Adrenal gland (tissue), 12 donors: Measurements from ENCODE around the gene KLHL29. TPM values are rescaled to one million over a fixed set of nuclear protein-coding genes. Genes with fewer than 3 reads are reported as not detected.

Source experiments
- DNase-seq, 7 donors: peaks; one replicate each; pipeline ENCODE4 v3.0.0-alpha.2; 2019 to 2020
- H3K27ac ChIP-seq, 5 donors: fragments of 200-600 bp; sonication (generic) in 4 of 5; 1 replicate in 3 of 5; 2 replicates in 2 of 5; pipeline versions ENCODE4 v1.5.1 to v1.8.0; 2016 to 2020; ENCODE audit warnings: mild to moderate bottlenecking in 1 of 5
- H3K27me3 ChIP-seq: fragments of 200-600 bp; 2 replicates; pipeline ENCODE4 v1.8.0; 2021
- H3K36me3 ChIP-seq, 2 donors: fragments of 200-600 bp; replicated peaks in 1 of 2; 1 replicate in 1 of 2; 2 replicates in 1 of 2; pipeline versions ENCODE4 v1.5.1 to v1.8.0; 2018 to 2022
- H3K4me1 ChIP-seq, 2 donors: fragments of 200-600 bp; replicated peaks in 1 of 2; 1 replicate in 1 of 2; 2 replicates in 1 of 2; pipeline versions ENCODE4 v1.5.1 to v1.8.0; 2018 to 2021
- H3K4me3 ChIP-seq, 4 donors: fragments of 200-600 bp; sonication (generic) in 3 of 4; one replicate each; pipeline ENCODE4 v1.5.1; 2016 to 2018
- H3K9me3 ChIP-seq, 3 donors: fragments of 200-600 bp; sonication (generic) in 1 of 3; replicated peaks in 1 of 3; 1 replicate in 2 of 3; 2 replicates in 1 of 3; pipeline versions ENCODE4 v1.5.1 to v1.8.0; 2016 to 2021
- CTCF ChIP-seq, 6 experiments: fragments of 450-650 bp in 4 of 6; fragments of 200-600 bp in 2 of 6; sonication (generic) in 1 of 6; IDR thresholded peaks; 1 replicate in 5 of 6; 2 replicates in 1 of 6; pipeline versions ENCODE4 v1.5.1 to v1.8.0; 2016 to 2021; ENCODE audit warnings: antibody characterized with exemption in 6 of 6, mild to moderate bottlenecking in 2 of 6, moderate library complexity in 1 of 6
- POLR2A ChIP-seq, 2 donors: fragments of 450-650 bp; IDR thresholded peaks; one replicate each; pipeline ENCODE4 v1.6.1; 2017; ENCODE audit warnings: antibody characterized with exemption in 2 of 2, mild to moderate bottlenecking in 2 of 2, moderate library complexity in 1 of 2
- WGBS, 4 donors: extraction: QIAGEN DNeasy Blood & Tissue Kit in 2 of 4; methylation state at CpG; one replicate each; pipeline versions ENCODE4 v1.1.5 to v1.1.7; 2013 to 2017; 5-methylcytosine and 5-hydroxymethylcytosine counted together
- intact Hi-C, 2 donors: fragments of 100-400 bp; cut with DNase I; formaldehyde crosslinking; loops; one replicate each; pipeline versions ENCODE4 v1.14.1 to v1.15.0; 2022 to 2023
- polyA plus RNA-seq, 3 donors: library from polyadenylated mRNA; stranded (reverse); fragments of 200-250 nt in 2 of 3; fragments of 350-450 nt in 1 of 3; fragmentation: Illumina TruSeq in 1 of 3; extraction: RNeasy Lipid Tissue Mini Kit (QIAGEN cat#74804) in 1 of 3; gene quantifications; one replicate each; pipeline ENCODE4 v1.2.3, GENCODE V29; 2013 to 2014
- total RNA-seq, 9 donors: library from RNA; depleted of rRNA in 4 of 9; stranded (reverse); fragments of >200 nt in 4 of 9; fragments of 120-200 nt in 1 of 9; fragmentation: NEBNext Ultra II Directional in 1 of 9; extraction: Animal tissue kit (Norgen Biotek cat#: 25700) in 1 of 9; gene quantifications; one replicate each; pipeline versions ENCODE4 v1.1.0 to v1.2.4, GENCODE V29; 2013 to 2023
- donor health status: healthy with polysubstance abuse.
- donor health status: Bipolar disorder and iron deficiency.
- donor health status: DM: yes; HTN: yes; CAD: no.
- donor health status: DM: no; HTN: no; CAD: no.
- donor health status: DM: no; HTN: no; CAD: no.
- donor health status: DM: yes; HTN: yes; CAD: no.

KLHL29 gene
- total and polyA plus RNA-seq, 12 donors, result 1.9 to 24.5 (median 15.7) TPM

DNA sequence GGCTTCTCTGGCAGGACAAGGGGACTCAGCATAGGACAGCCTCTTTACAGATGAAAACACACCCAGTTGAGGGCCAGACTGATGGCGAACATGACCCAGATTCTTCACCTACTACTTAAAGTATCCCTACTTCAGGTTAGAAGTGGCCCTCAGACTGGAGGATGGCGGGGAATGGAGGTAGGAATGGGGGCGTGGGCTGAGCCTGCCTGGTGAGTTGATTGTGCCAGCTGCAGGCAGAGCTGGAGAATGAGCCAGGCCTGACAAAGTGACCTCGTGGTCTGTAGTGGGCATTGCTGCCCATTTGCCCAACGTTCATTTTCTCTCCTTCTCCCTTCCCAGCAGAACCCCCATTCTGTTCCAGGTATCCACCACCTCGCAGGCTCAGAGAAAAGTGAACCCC is 186.1 kb downstream of the KLHL29 start:
- intact Hi-C loops, result no loop called here
- no peak for DNase-seq
- TF ChIP-seq POLR2A (IDR thresholded peaks at IDR 0.05), result no peak
- no peak for TF ChIP-seq CTCF (IDR thresholded peaks at IDR 0.05)
- 70 to 88% (median 82%) methylated on average over 2 to 6 of the region's 6 CpGs for WGBS, 4 donors
- peaks cover 14 to 50% of the 10 kb centered on the region in 2 donors for H3K4me1 ChIP-seq
- H3K36me3 ChIP-seq, result no peaks in the 10 kb centered on the region
- H3K4me3 ChIP-seq, result no peak overlapping the region
- H3K27me3 ChIP-seq, result no peaks in the 10 kb centered on the region
- H3K27ac ChIP-seq, result peak overlapping the region; percentile 37 to 84 (median 47)
- no peaks in the 10 kb centered on the region for H3K9me3 ChIP-seq

DNA sequence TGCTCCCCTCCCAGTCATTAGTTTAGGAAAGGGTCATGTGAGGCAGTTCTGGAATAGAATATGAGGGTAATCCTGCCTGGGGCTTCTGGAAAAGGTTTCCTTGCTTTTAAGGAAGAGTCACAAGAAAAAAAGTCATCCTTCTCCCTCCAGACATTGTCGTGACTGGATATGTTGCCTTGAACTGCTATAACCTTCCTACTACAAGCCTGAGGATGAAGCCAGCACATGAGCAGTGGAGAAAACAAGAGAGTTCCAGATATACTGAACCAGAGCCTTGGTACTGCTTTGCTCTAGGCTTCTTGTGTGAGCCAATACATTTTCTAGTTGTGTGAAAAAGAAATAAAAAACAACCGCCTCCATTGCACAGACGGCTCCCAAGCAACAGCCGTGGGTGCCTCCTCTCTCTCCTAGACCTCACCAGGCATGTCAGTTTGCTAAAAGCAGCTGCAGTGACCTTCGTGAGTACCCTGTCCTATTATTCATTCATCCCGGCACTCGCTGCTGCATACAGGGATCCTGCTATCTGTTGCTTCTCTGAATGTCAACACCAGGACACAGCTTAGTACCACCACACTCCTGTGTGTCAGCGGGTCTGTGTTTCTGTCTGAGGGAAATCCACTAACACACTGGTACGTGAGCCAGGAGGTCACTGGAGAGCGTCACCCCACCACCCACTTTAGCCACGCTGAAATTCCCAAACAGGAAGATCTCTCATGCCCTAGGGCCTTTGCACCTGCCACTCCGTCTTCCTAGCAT is 186.7 kb downstream of the KLHL29 start:
- Histone ChIP-seq H3K27me3 (no peaks in the 10 kb centered on the region), H3K27ac (peak overlapping the region; percentile 37 to 84 (median 47)), H3K4me3 (no peak overlapping the region), H3K9me3 (no peaks in the 10 kb centered on the region), H3K4me1 (peaks cover 14 to 44% of the 10 kb centered on the region in 2 donors), H3K36me3 (no peaks in the 10 kb centered on the region)
- DNase-seq, result peak; percentile 47 to 81 (median 72)
- TF ChIP-seq CTCF (IDR thresholded peaks at IDR 0.05) (peak in 1 of 6 experiments; percentile 11), POLR2A (IDR thresholded peaks at IDR 0.05) (peak in 1 of 2 donors; percentile 37)
- 41 to 55% (median 49%) methylated on average over 12 of the region's 12 CpGs for WGBS, 4 donors
- intact Hi-C loops, result no loop called here

- Histone ChIP-seq H3K4me1 (peaks cover 24 to 46% of the 10 kb centered on the region in 2 donors), H3K36me3 (no peaks in the 10 kb centered on the region), H3K9me3 (no peaks in the 10 kb centered on the region), H3K27ac (peak overlapping the region in 2 of 5 donors; percentile 20 to 23), H3K27me3 (no peaks in the 10 kb centered on the region), H3K4me3 (no peak overlapping the region)
- intact Hi-C loops, result no loop called here
- TF ChIP-seq CTCF (IDR thresholded peaks at IDR 0.05) (no peak), POLR2A (IDR thresholded peaks at IDR 0.05) (no peak)
- 56 to 73% (median 64%) methylated on average over 11 to 13 of the region's 13 CpGs for WGBS, 4 donors
- DNase-seq, result peak in 4 of 7 donors; percentile 46 to 76 (median 60)
Measured at GRCh38 chr2:23574919-23575654, 190.1 kb downstream of the KLHL29 start.

DNA sequence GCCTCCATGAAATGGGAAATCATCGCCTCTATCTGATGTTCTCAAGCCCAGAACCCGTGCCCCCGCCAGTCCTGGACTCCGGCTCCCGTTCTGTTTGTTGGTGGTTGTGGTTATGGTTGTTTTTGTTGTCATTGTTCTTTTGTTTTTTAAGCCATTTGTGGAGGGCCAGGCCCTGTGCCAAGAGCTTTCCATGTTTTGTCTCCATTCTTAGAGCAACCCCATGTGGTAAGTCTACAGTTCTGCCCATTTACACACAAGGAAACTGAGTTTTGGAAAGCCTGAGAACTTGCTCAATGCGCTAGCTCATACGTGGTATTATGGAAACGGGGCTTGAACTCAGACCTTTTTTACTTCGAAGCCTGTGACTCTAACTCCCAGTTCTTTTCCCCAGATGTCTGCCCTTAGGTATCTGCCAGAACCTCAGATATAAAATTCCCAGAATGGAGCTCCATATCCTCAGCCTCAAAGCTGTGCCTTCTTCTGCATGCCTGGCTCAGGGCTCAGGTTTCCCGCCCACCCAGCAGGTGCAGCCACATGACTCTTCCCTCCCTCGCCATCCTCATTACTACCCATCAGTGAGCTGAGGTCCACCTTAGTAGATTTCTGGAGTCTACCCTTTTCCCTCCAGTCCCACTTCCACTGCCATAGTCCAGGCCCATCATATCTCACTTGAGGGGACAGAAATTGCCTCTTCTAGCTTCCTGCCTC is 194.1 kb downstream of the KLHL29 start:
- Histone ChIP-seq H3K4me1 (peaks cover 16 to 31% of the 10 kb centered on the region in 2 donors), H3K4me3 (no peak overlapping the region), H3K36me3 (no peaks in the 10 kb centered on the region), H3K27me3 (no peaks in the 10 kb centered on the region), H3K9me3 (no peaks in the 10 kb centered on the region), H3K27ac (peak overlapping the region in 3 of 5 donors; percentile 39 to 57 (median 49))
- TF ChIP-seq CTCF (IDR thresholded peaks at IDR 0.05), result no peak
- no peak for TF ChIP-seq POLR2A (IDR thresholded peaks at IDR 0.05)
- no peak for DNase-seq
- intact Hi-C loops, result no loop called here
- WGBS, 4 donors, result 84 to 88% (median 86%) methylated on average over 11 of the region's 11 CpGs
